OCI-LY7 (cell line): ENCODE data around the gene MTHFD2.
A peak's percentile ranks its signal among the peaks of the same experiment; 100 is the strongest.

ENCODE experiments used
- EZH2phosphoT487 ChIP-seq: fragments of 200-600 bp; sonication (generic); IDR thresholded peaks from 2 replicates; pipeline ENCODE4 v1.6.1; 2018; ENCODE audit warnings: low read depth, borderline replicate concordance, mild to moderate bottlenecking, mixed run types, antibody characterized with exemption, low read length, moderate library complexity, mixed read lengths
- TF ChIP-seq, protein P1 (sequence below): fragments of 200-600 bp; sonication (generic); conservative IDR thresholded peaks from 2 replicates; pipeline ENCODE4 v1.5.1; 2014; ENCODE audit warnings: mild to moderate bottlenecking, antibody characterized with exemption, low read length, moderate library complexity, mixed read lengths

DNA sequence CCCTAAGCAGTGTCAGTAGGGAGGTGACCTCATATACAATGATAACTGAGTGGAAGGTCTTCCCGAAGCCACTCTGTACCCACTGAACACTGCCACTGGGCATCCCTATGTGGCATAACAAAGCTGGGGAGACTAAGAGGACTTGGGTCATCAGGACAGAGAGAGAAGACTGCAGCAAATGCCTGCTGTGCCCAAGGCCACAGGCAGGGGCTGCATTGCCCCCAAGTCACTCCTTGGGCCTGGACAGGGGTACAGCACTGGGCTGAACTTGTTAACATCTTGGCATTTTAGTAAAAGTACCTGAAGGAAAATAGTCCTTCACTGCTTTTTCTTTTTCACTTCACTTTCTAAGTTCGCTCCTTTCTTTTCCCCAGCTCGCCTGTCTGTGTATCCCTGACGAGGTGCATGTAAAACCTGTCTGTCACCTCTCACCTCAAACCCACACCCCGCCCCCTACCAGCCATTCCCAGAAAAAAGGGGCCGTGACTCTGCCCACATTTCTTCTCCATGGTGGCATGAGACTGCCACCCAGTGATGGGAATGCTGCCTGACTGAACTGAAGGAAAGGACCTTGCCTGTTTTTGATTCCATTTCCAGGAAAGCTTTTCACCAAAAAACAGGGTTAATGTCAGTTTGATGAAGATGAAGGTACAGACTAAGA is 62.9 kb downstream of the MTHFD2 start:
- TF ChIP-seq, protein P1, sequence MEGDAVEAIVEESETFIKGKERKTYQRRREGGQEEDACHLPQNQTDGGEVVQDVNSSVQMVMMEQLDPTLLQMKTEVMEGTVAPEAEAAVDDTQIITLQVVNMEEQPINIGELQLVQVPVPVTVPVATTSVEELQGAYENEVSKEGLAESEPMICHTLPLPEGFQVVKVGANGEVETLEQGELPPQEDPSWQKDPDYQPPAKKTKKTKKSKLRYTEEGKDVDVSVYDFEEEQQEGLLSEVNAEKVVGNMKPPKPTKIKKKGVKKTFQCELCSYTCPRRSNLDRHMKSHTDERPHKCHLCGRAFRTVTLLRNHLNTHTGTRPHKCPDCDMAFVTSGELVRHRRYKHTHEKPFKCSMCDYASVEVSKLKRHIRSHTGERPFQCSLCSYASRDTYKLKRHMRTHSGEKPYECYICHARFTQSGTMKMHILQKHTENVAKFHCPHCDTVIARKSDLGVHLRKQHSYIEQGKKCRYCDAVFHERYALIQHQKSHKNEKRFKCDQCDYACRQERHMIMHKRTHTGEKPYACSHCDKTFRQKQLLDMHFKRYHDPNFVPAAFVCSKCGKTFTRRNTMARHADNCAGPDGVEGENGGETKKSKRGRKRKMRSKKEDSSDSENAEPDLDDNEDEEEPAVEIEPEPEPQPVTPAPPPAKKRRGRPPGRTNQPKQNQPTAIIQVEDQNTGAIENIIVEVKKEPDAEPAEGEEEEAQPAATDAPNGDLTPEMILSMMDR, result peak; percentile 36; the same call in 1 of the 2 replicates
- TF ChIP-seq EZH2phosphoT487, result no peak
